ENCODE measurements around the gene DYNLT4. TPM values are rescaled to one million over a fixed set of nuclear protein-coding genes. Genes with fewer than 3 reads are reported as not detected.

DYNLT4 gene
- total RNA-seq, 4 donors from 2014 or later = 2.5 to 3.3 TPM; not detected in 2

DNA sequence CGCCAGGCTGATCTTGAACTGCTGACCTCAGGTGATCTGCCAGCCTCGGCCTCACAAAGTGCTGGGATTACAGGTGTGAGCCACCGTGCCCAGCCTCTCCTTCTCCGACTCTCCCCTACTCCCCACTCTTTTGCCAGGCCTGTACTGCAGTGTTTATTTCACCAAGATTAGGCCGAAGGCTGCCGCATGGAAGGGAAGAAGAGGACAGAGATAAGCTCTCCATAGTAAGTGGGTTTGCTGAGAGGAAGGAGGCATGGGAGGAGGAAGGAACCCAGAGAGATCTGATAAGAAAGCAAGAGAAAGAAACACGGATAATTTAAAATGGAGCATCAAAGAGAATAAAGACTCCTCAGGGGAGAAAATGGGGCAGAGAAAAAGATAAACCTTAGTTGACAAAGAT lies 27.2 kb upstream of the DYNLT4 start:
- 76 to 77% methylated on average over 7 of the region's 7 CpGs for WGBS, 2 donors
- Histone ChIP-seq H3K9me3 (no peaks in the 10 kb centered on the region), H3K4me3 (no peak overlapping the region), H3K36me3 (peaks cover 0 to 9% (median 0%) of the 10 kb centered on the region in 3 donors), H3K27ac (no peak overlapping the region), H3K27me3 (no peaks in the 10 kb centered on the region), H3K4me1 (peaks cover 0 to 67% (median 0%) of the 10 kb centered on the region in 4 donors)
- no peak for TF ChIP-seq POLR2A (IDR thresholded peaks at IDR 0.05)
- no peak for TF ChIP-seq EP300 (IDR thresholded peaks at IDR 0.05)
- TF ChIP-seq, protein P1, sequence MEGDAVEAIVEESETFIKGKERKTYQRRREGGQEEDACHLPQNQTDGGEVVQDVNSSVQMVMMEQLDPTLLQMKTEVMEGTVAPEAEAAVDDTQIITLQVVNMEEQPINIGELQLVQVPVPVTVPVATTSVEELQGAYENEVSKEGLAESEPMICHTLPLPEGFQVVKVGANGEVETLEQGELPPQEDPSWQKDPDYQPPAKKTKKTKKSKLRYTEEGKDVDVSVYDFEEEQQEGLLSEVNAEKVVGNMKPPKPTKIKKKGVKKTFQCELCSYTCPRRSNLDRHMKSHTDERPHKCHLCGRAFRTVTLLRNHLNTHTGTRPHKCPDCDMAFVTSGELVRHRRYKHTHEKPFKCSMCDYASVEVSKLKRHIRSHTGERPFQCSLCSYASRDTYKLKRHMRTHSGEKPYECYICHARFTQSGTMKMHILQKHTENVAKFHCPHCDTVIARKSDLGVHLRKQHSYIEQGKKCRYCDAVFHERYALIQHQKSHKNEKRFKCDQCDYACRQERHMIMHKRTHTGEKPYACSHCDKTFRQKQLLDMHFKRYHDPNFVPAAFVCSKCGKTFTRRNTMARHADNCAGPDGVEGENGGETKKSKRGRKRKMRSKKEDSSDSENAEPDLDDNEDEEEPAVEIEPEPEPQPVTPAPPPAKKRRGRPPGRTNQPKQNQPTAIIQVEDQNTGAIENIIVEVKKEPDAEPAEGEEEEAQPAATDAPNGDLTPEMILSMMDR (IDR thresholded peaks at IDR 0.05) = no peak
- DNase-seq (ENCODE audit: low spot score in 2 of 2) = no peak

- Histone ChIP-seq H3K36me3 (peaks cover 0 to 26% (median 0%) of the 10 kb centered on the region in 3 donors), H3K27ac (peak overlapping the region in 3 of 4 donors; percentile 21 to 72 (median 38)), H3K27me3 (no peaks in the 10 kb centered on the region), H3K9me3 (no peaks in the 10 kb centered on the region), H3K4me1 (peaks cover 0 to 66% (median 0%) of the 10 kb centered on the region in 4 donors), H3K4me3 (no peak overlapping the region)
- DNase-seq (ENCODE audit: low spot score in 2 of 2) = no peak
- WGBS, 2 donors = 56 to 59% methylated on average over 13 of the region's 13 CpGs
- TF ChIP-seq, protein P1 (IDR thresholded peaks at IDR 0.05) = no peak
- TF ChIP-seq EP300 (IDR thresholded peaks at IDR 0.05) (no peak), POLR2A (IDR thresholded peaks at IDR 0.05) (no peak)
These were observed 25.0 kb upstream of the DYNLT4 start for GRCh38 chr1:44832056-44832705.

DNA sequence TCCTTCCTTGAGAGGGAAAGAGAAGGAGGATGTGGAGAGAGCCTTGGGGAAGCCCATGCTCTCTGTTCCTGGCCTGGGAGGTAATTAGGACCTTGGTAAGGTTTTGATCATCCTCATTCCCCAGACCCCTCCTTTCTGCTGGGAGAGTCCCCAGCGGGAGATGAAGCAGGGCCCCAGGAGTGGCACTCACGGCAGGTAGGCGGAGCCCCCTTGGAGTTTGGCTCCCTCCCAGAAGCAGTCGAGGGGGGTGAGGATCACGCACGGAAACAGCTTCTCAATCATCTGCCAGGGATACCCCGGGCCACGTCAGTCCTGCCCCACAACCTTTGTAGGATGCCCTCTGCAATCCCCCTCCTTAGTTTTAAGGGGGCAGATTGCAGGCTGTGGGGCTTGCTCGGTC lies 24.4 kb upstream of the DYNLT4 start:
- no peak for TF ChIP-seq EP300 (IDR thresholded peaks at IDR 0.05)
- no peak for TF ChIP-seq POLR2A (IDR thresholded peaks at IDR 0.05)
- TF ChIP-seq, protein P1 (IDR thresholded peaks at IDR 0.05) = no peak
- WGBS, 2 donors = 37 to 41% methylated on average over 9 of the region's 9 CpGs
- no peak overlapping the region for H3K4me3 ChIP-seq
- H3K36me3 ChIP-seq = peaks cover 0 to 26% (median 0%) of the 10 kb centered on the region in 3 donors
- DNase-seq (ENCODE audit: low spot score in 2 of 2) = no peak
- no peaks in the 10 kb centered on the region for H3K27me3 ChIP-seq
- H3K4me1 ChIP-seq = peaks cover 0 to 66% (median 2%) of the 10 kb centered on the region in 4 donors
- no peaks in the 10 kb centered on the region for H3K9me3 ChIP-seq
- H3K27ac ChIP-seq = peak overlapping the region in 2 of 4 donors; percentile 21 to 72

DNA sequence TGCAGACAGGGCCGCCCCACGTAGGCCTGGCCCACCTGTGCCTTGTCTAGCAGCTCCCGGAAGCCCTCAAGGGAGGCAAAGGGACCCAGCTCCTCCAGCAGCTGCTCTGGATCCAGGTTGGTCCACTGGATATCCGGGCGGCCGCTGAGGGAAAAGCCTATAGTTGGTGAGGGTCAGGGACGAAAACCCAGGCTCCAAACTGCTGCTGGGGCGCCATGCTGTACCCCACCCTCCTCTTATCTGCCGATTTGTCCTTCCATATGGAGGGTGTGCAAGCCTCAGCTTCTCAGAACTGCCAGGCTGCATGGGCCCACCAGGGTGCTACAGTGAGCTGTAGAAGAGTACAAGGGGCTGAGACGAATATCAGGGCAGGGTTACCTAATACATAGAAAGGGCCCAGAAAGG lies 23.8 kb upstream of the DYNLT4 start:
- TF ChIP-seq, protein P1 (IDR thresholded peaks at IDR 0.05) = no peak
- TF ChIP-seq POLR2A (IDR thresholded peaks at IDR 0.05) (no peak), EP300 (IDR thresholded peaks at IDR 0.05) (no peak)
- peaks cover 0 to 26% (median 0%) of the 10 kb centered on the region in 3 donors for H3K36me3 ChIP-seq
- 82 to 84% methylated on average over 7 to 10 of the region's 10 CpGs for WGBS, 2 donors

More for the DNA sequence above, 23.8 kb upstream of the DYNLT4 start:
- peak overlapping the region in 2 of 4 donors; percentile 21 to 72 for H3K27ac ChIP-seq
- peaks cover 0 to 66% (median 5%) of the 10 kb centered on the region in 4 donors for H3K4me1 ChIP-seq
- no peak overlapping the region for H3K4me3 ChIP-seq
- no peak for DNase-seq (ENCODE audit: low spot score in 2 of 2)
- no peaks in the 10 kb centered on the region for H3K9me3 ChIP-seq
- H3K27me3 ChIP-seq = no peaks in the 10 kb centered on the region

Data from tibial nerve (tissue), 4 donors.